Neural cell (in vitro differentiated cells): ENCODE data around the gene SYNJ1. TPM values are rescaled to one million over a fixed set of nuclear protein-coding genes. Genes with fewer than 3 reads are reported as not detected.

Experiments
- H2AFZ ChIP-seq: fragments of 200-600, 300-800 bp; sonication (generic), shearing (Covaris generic); 2 replicates; pipeline ENCODE4 v1.6.0; 2014; ENCODE audit warnings: low read depth, mild to moderate bottlenecking, antibody characterized with exemption, low read length, moderate library complexity
- H3F3A ChIP-seq: fragments of 200-600 bp; shearing (Covaris generic); 2 replicates; pipeline ENCODE4 v1.6.1; 2016; ENCODE audit warnings: mild to moderate bottlenecking, moderate library complexity, mixed read lengths, antibody characterized with exemption, low read length; ENCODE audit not compliant: insufficient read depth, poor library complexity, severe bottlenecking
- H3K27ac ChIP-seq: fragments of 200-600, 300-800 bp; sonication (generic), shearing (Covaris generic); 2 replicates; pipeline ENCODE4 v1.5.1; 2014; ENCODE audit warnings: mild to moderate bottlenecking, low read length, moderate library complexity
- H3K27me3 ChIP-seq: fragments of 300-800, 200-600 bp; sonication (generic), shearing (Covaris generic); 2 replicates; pipeline ENCODE4 v1.6.0; 2014; ENCODE audit warnings: mild to moderate bottlenecking, low read depth, low read length, moderate library complexity; ENCODE audit not compliant: insufficient read depth
- H3K36me3 ChIP-seq: fragments of 300-800, 200-600 bp; sonication (generic), shearing (Covaris generic); 2 replicates; pipeline ENCODE4 v1.5.1; 2014; ENCODE audit warnings: mild to moderate bottlenecking, antibody characterized with exemption, low read length, moderate library complexity; ENCODE audit not compliant: insufficient read depth
- H3K4me2 ChIP-seq: fragments of 300-800, 200-600 bp; sonication (generic), shearing (Covaris generic); 2 replicates; pipeline ENCODE4 v1.6.0; 2014; ENCODE audit warnings: mild to moderate bottlenecking, low read length
- H3K4me3 ChIP-seq: fragments of 300-800, 200-600 bp; sonication (generic), shearing (Covaris generic); 2 replicates; pipeline ENCODE4 v1.5.1; 2014; ENCODE audit warnings: mild to moderate bottlenecking, low read length, moderate library complexity
- H3K79me2 ChIP-seq: fragments of 200-600 bp; shearing (Covaris generic); replicated peaks from 2 replicates; pipeline ENCODE4 v1.6.0; 2014; ENCODE audit warnings: mild to moderate bottlenecking, low read length, moderate library complexity; ENCODE audit not compliant: insufficient read depth
- H3K9ac ChIP-seq: fragments of 300-800, 200-600 bp; sonication (generic), shearing (Covaris generic); 2 replicates; pipeline ENCODE4 v1.6.1; 2016; ENCODE audit warnings: mild to moderate bottlenecking, low read length, mixed read lengths
- H3K9me2 ChIP-seq: fragments of 200-600 bp; shearing (Covaris generic); 2 replicates; pipeline ENCODE4 v1.6.1; 2016; ENCODE audit warnings: mild to moderate bottlenecking, low read length, mixed read lengths; ENCODE audit not compliant: insufficient read depth
- H3K9me3 ChIP-seq: fragments of 200-600, 300-800 bp; sonication (generic), shearing (Covaris generic); 2 replicates; pipeline ENCODE4 v1.6.1; 2016; ENCODE audit warnings: mild to moderate bottlenecking, mixed run types, low read length, moderate library complexity, mixed read lengths
- H4K20me1 ChIP-seq: fragments of 200-600 bp; shearing (Covaris generic); 2 replicates; pipeline ENCODE4 v1.6.1; 2016; ENCODE audit warnings: mild to moderate bottlenecking, mixed run types; ENCODE audit not compliant: insufficient read depth
- CTCF ChIP-seq: fragments of 450-650 bp; IDR thresholded peaks from 2 replicates; pipeline ENCODE4 v1.5.1; 2014; ENCODE audit warnings: antibody characterized with exemption, mild to moderate bottlenecking, moderate library complexity; ENCODE audit not compliant: poor library complexity, severe bottlenecking
- EP300 ChIP-seq: fragments of 450-650 bp; conservative IDR thresholded peaks from 2 replicates; pipeline ENCODE4 v1.6.1; 2014; ENCODE audit warnings: antibody characterized with exemption, mild to moderate bottlenecking, moderate library complexity; ENCODE audit not compliant: poor library complexity, severe bottlenecking
- EZH2 ChIP-seq: fragments of 200-600, 300-800 bp; shearing (Covaris generic), sonication (generic); IDR thresholded peaks from 2 replicates; pipeline ENCODE4 v1.6.1; 2014; ENCODE audit warnings: antibody characterized with exemption, low read length, borderline replicate concordance, mild to moderate bottlenecking; ENCODE audit not compliant: insufficient read depth, poor library complexity, severe bottlenecking
- MXI1 ChIP-seq: fragments of 450-650 bp; conservative IDR thresholded peaks from 2 replicates; pipeline ENCODE4 v1.6.1; 2014; ENCODE audit warnings: antibody characterized with exemption, mild to moderate bottlenecking; ENCODE audit not compliant: poor library complexity, severe bottlenecking
- POLR2AphosphoS5 ChIP-seq: IDR thresholded peaks from 2 replicates; pipeline ENCODE4 v1.6.1; 2012
- RAD21 ChIP-seq: fragments of 450-650 bp; conservative IDR thresholded peaks from 2 replicates; pipeline ENCODE4 v1.6.1; 2014; ENCODE audit warnings: antibody characterized with exemption, mild to moderate bottlenecking, moderate library complexity
- REST ChIP-seq: IDR thresholded peaks from 2 replicates; pipeline ENCODE4 v1.6.1; 2012; ENCODE audit warnings: borderline replicate concordance
- SMC3 ChIP-seq: fragments of 450-650 bp; conservative IDR thresholded peaks from 2 replicates; pipeline ENCODE4 v1.6.1; 2014; ENCODE audit warnings: antibody characterized with exemption, mild to moderate bottlenecking, moderate library complexity; ENCODE audit not compliant: poor library complexity
- TAF1 ChIP-seq: IDR thresholded peaks from 2 replicates; pipeline ENCODE4 v1.6.1; 2012; ENCODE audit warnings: low read depth
- polyA plus RNA-seq: library from polyadenylated mRNA; depleted of rRNA; stranded (reverse); fragments of >200 nt; gene quantifications from 2 replicates; pipeline ENCODE4 v1.2.3, GENCODE V29; 2014

SYNJ1 gene
- polyA plus RNA-seq, 1 donor from 2014 or later = 24.1 TPM

GRCh38 chr21:32719085-32719484 lies 8.7 kb downstream of the SYNJ1 start:
- Histone ChIP-seq H3K4me2 (no peak overlapping the region), H4K20me1 (no peaks in the 10 kb centered on the region), H3K4me3 (no peak overlapping the region), H2AFZ (no peak overlapping the region), H3K9ac (no peak overlapping the region), H3K9me3 (no peaks in the 10 kb centered on the region), H3K9me2 (no peaks in the 10 kb centered on the region), H3K27me3 (no peaks in the 10 kb centered on the region), H3K79me2 (peaks cover 5% of the 10 kb centered on the region), H3F3A (no peaks in the 10 kb centered on the region), H3K27ac (no peak overlapping the region), H3K36me3 (peaks cover 3% of the 10 kb centered on the region)
- TF ChIP-seq TAF1 = no peak

- no peaks in the 10 kb centered on the region for H3K27me3 ChIP-seq
- H3K9me2 ChIP-seq = no peaks in the 10 kb centered on the region
- no peaks in the 10 kb centered on the region for H3K9me3 ChIP-seq
- H3K9ac ChIP-seq = no peak overlapping the region
- H3F3A ChIP-seq = no peaks in the 10 kb centered on the region
- peaks cover 5% of the 10 kb centered on the region for H3K79me2 ChIP-seq
- peaks cover 3% of the 10 kb centered on the region for H3K36me3 ChIP-seq
- H3K4me2 ChIP-seq = no peak overlapping the region
- no peak overlapping the region for H3K27ac ChIP-seq
- H2AFZ ChIP-seq = no peak overlapping the region
- H4K20me1 ChIP-seq = no peaks in the 10 kb centered on the region
- no peak overlapping the region for H3K4me3 ChIP-seq
- no peak for TF ChIP-seq CTCF
These were observed 9.9 kb downstream of the SYNJ1 start for GRCh38 chr21:32717851-32718316.

- no peak overlapping the region for H3K4me2 ChIP-seq
- TF ChIP-seq POLR2AphosphoS5 (no peak), RAD21 (no peak), SMC3 (no peak), MXI1 (no peak), REST (no peak), EP300 (no peak), CTCF (no peak), TAF1 (no peak), EZH2 (no peak)
- no peaks in the 10 kb centered on the region for H3K27me3 ChIP-seq
- no peak overlapping the region for H3K9ac ChIP-seq
- H3K4me3 ChIP-seq = no peak overlapping the region
- no peaks in the 10 kb centered on the region for H3F3A ChIP-seq
- no peaks in the 10 kb centered on the region for H3K9me3 ChIP-seq
- peaks cover 3% of the 10 kb centered on the region for H3K36me3 ChIP-seq
- no peaks in the 10 kb centered on the region for H4K20me1 ChIP-seq
- H3K9me2 ChIP-seq = no peaks in the 10 kb centered on the region
- H2AFZ ChIP-seq = no peak overlapping the region
- peaks cover 5% of the 10 kb centered on the region for H3K79me2 ChIP-seq
- no peak overlapping the region for H3K27ac ChIP-seq
These were observed 11.3 kb downstream of the SYNJ1 start for GRCh38 chr21:32716486-32716885.
